HCT116 (cell line): Measurements from ENCODE around the gene SPDYE3. TPM values are rescaled to one million over a fixed set of nuclear protein-coding genes. Genes with fewer than 3 reads are reported as not detected.
A peak's percentile ranks its signal among the peaks of the same experiment; 100 is the strongest.
"Not testable (repeated sequence)": the region's sequence is repeated elsewhere in the genome, so short reads cannot be mapped to it uniquely, and the experiment has no call there.

Source experiments
- ATAC-seq: fragments of 200-7000 bp; cut with Tn5 transposase; 2 replicates; pipeline ENCODE4 v1.9.1; 2020; ENCODE audit warnings: mild to moderate bottlenecking, moderate library complexity
- BruUV-seq: library from RNA; stranded (reverse); fragments of 400-500 nt; replicated peaks from 2 replicates; lab custom pipeline; 2021; lab: Mats Ljungman, UMichigan
- CTCF ChIA-PET: fragments of 300-600 bp; sonication (Branson Sonifier 250); formaldehyde crosslinking; loops from one replicate; lab custom pipeline; 2021; ENCODE audit warnings: antibody characterized with exemption; lab: Charles Lee
- POLR2A ChIA-PET: fragments of 300-600, 350-600 bp; sonication (Branson Sonifier 250); formaldehyde crosslinking; loops from one replicate; lab custom pipeline; 2021; ENCODE audit warnings: antibody characterized with exemption; lab: Charles Lee
- RAD21 ChIA-PET, 2 experiments: fragments of 300-600 bp; sonication (Branson Sonifier 250); formaldehyde crosslinking; loops; one replicate each; lab custom pipeline; 2023; ENCODE audit warnings: low total read pairs in 2 of 2; ENCODE audit not compliant: uncharacterized antibody in 2 of 2, unreplicated experiment in 2 of 2, low non-redundant PET in 1 of 2; lab: Charles Lee
- DNase-seq: peaks from one replicate; pipeline ENCODE4 v3.0.0-alpha.2; 2010; ENCODE audit warnings: low read depth, low spot score
- H2AFZ ChIP-seq: fragments of 200-600 bp; shearing (Covaris generic), sonication (generic); 2 replicates; pipeline ENCODE4 v1.6.1; 2017; ENCODE audit warnings: low read depth, mixed run types, mixed read lengths, antibody characterized with exemption, low read length; ENCODE audit not compliant: poor library complexity, severe bottlenecking
- H3K27ac ChIP-seq: 2 replicates; pipeline ENCODE4 v1.5.1; 2012; ENCODE audit warnings: low read depth, low read length
- H3K27me3 ChIP-seq: fragments of 200-600 bp; sonication (generic); 2 replicates; pipeline ENCODE4 v1.6.1; 2016; ENCODE audit warnings: mixed run types, low read length, mixed read lengths; ENCODE audit not compliant: insufficient read depth
- H3K36me3 ChIP-seq, 2 experiments: fragments of 200-500 bp in 1 of 2; fragments of 200-600 bp in 1 of 2; sonication (Bioruptor generic) in 1 of 2; sonication (generic) in 1 of 2; 2 replicates each; pipeline versions ENCODE4 v1.5.1 to v1.6.1; 2014 to 2016; ENCODE audit warnings: low read length in 2 of 2, inconsistent platforms in 1 of 2, mixed read lengths in 1 of 2, mixed run types in 1 of 2; ENCODE audit not compliant: insufficient read depth in 2 of 2, control insufficient read depth in 1 of 2
- H3K4me1 ChIP-seq, 2 experiments: fragments of 200-600 bp in 1 of 2; sonication (generic) in 1 of 2; 2 replicates each; pipeline versions ENCODE4 v1.5.1 to v1.6.1; 2012 to 2017; ENCODE audit warnings: low read length in 2 of 2, inconsistent platforms in 1 of 2, mild to moderate bottlenecking in 1 of 2, mixed read lengths in 1 of 2, mixed run types in 1 of 2, moderate library complexity in 1 of 2; ENCODE audit not compliant: insufficient read depth in 2 of 2, control insufficient read depth in 1 of 2
- H3K4me2 ChIP-seq: fragments of 200-600 bp; sonication (generic); 2 replicates; pipeline ENCODE4 v1.6.1; 2017; ENCODE audit warnings: mixed run types, low read length, mixed read lengths
- H3K4me3 ChIP-seq, 2 experiments: fragments of 200-600 bp in 1 of 2; sonication (generic) in 1 of 2; replicated peaks in 1 of 2; 2 replicates each; pipeline ENCODE4 v1.5.1; 2011 to 2016; ENCODE audit warnings: low read length in 2 of 2, control low read depth in 1 of 2, low read depth in 1 of 2, mild to moderate bottlenecking in 1 of 2, mixed read lengths in 1 of 2, mixed run types in 1 of 2
- H3K79me2 ChIP-seq: fragments of 200-600 bp; sonication (generic); 2 replicates; pipeline ENCODE4 v1.6.1; 2017; ENCODE audit warnings: mild to moderate bottlenecking, mixed run types, low read length, moderate library complexity, mixed read lengths; ENCODE audit not compliant: insufficient read depth
- H3K9ac ChIP-seq: fragments of 200-600 bp; sonication (generic); 2 replicates; pipeline ENCODE4 v1.6.1; 2016; ENCODE audit warnings: low read length, mixed read lengths
- H3K9me2 ChIP-seq: fragments of 200-600 bp; sonication (generic), shearing (Covaris generic); 2 replicates; pipeline ENCODE4 v1.6.1; 2017; ENCODE audit warnings: mixed run types, mild to moderate bottlenecking, moderate library complexity; ENCODE audit not compliant: insufficient read depth
- H3K9me3 ChIP-seq, 2 experiments: fragments of 200-500 bp in 1 of 2; fragments of 200-600 bp in 1 of 2; sonication (Bioruptor generic) in 1 of 2; sonication (generic) in 1 of 2; 2 replicates each; pipeline ENCODE4 v1.6.1; 2014 to 2017; ENCODE audit warnings: low read length in 2 of 2, mixed read lengths in 2 of 2, inconsistent platforms in 1 of 2, low read depth in 1 of 2, mild to moderate bottlenecking in 1 of 2, mixed run types in 1 of 2, moderate library complexity in 1 of 2; ENCODE audit not compliant: control insufficient read depth in 1 of 2, insufficient read depth in 1 of 2
- H4K20me1 ChIP-seq: fragments of 200-600 bp; sonication (generic), shearing (Covaris generic); 2 replicates; pipeline ENCODE4 v1.6.1; 2017; ENCODE audit warnings: mixed run types, mild to moderate bottlenecking, moderate library complexity; ENCODE audit not compliant: insufficient read depth
- intact Hi-C: fragments of 100-400 bp; cut with micrococcal nuclease; formaldehyde crosslinking; loops from 2 replicates; pipeline ENCODE4 v1.10.0; 2022
- total RNA-seq: library from RNA; stranded (reverse); gene quantifications from one replicate; pipeline ENCODE4 v1.2.1, GENCODE V29; 2021; ENCODE audit not compliant: unreplicated experiment

The SPDYE3 gene
- total RNA-seq, 1 experiment from 2014 or later = not detected

DNA sequence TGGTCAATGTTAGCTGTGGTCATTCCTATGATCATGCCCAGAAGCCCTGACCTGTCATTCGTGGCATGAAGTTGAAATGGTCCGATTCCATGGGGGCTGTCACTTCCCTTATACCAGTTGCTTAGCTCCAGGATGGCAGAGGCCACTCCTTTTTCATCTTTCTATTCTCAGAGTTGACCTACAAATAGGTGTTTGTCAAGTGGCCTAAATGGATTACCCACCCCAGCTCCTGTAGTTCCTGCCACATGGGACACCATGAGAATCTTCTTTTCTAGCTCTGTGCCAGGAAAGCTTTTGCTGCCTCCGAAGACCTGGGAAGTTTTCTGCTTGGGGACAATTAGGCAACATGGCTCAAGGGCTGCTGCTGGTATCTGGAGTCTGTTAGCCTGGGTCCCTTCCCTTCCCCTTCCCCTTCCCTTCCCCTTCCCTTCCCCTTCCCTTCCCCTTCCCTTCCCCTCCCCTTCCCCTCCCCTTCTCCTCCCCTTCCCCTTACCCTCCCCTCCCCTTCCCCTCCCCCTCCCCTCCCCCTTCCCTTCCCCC is 25.4 kb upstream of the SPDYE3 start:
- RAD21 ChIA-PET, H4K20me1 ChIP-seq, H3K4me2 ChIP-seq, intact Hi-C loops, H2AFZ ChIP-seq, DNase-seq, H3K79me2 ChIP-seq, H3K27me3 ChIP-seq, POLR2A ChIA-PET, H3K9me2 ChIP-seq, H3K27ac ChIP-seq, H3K9ac ChIP-seq, H3K9me3 ChIP-seq, H3K4me1 ChIP-seq, H3K4me3 ChIP-seq, CTCF ChIA-PET, ATAC-seq, BruUV-seq, H3K36me3 ChIP-seq: not testable (repeated sequence)

DNA sequence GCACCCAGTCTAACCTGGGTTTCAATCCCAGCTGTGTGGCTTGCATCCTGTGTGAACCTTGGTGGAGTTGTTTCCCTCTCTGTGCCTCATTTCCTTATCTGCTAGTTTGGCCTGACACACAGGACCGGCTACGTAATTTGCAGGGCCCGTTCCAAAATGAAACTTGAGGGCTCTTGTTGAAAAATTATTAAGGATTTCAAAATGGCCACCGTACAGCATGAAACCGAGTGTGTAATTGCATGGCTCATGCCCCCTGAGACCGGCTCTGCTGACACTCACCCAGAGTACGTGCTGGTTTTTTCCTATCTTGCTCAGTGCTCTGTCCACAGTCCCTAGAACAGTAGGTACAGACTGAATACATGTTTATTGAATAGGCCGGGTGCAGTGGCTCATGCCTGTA is 24.4 kb upstream of the SPDYE3 start:
- intact Hi-C loops, H3K9me2 ChIP-seq, H3K9me3 ChIP-seq, H2AFZ ChIP-seq, H3K27me3 ChIP-seq, H3K79me2 ChIP-seq, H3K4me3 ChIP-seq, H3K4me2 ChIP-seq, RAD21 ChIA-PET, H3K27ac ChIP-seq, CTCF ChIA-PET, H3K36me3 ChIP-seq, H3K9ac ChIP-seq, POLR2A ChIA-PET, H4K20me1 ChIP-seq, ATAC-seq, H3K4me1 ChIP-seq, DNase-seq, BruUV-seq: not testable (repeated sequence)

- H3K9ac ChIP-seq, H2AFZ ChIP-seq, H3K79me2 ChIP-seq, DNase-seq, CTCF ChIA-PET, BruUV-seq, H3K4me1 ChIP-seq, intact Hi-C loops, H3K9me3 ChIP-seq, H3K4me2 ChIP-seq, RAD21 ChIA-PET, H3K36me3 ChIP-seq, H3K27ac ChIP-seq, H3K9me2 ChIP-seq, H3K4me3 ChIP-seq, H3K27me3 ChIP-seq, POLR2A ChIA-PET, H4K20me1 ChIP-seq: not testable (repeated sequence)
- ATAC-seq = 0 out of 2 replicates have a peak, but pooled peaks have one; percentile 26
Observed at GRCh38 chr7:100287191-100287969, 20.1 kb upstream of the SPDYE3 start.

- H3K79me2 ChIP-seq, ATAC-seq, CTCF ChIA-PET, H3K27ac ChIP-seq, intact Hi-C loops, H3K36me3 ChIP-seq, H3K4me2 ChIP-seq, H3K9me2 ChIP-seq, POLR2A ChIA-PET, H3K9me3 ChIP-seq, H3K4me1 ChIP-seq, DNase-seq, H3K4me3 ChIP-seq, RAD21 ChIA-PET, H2AFZ ChIP-seq, BruUV-seq, H4K20me1 ChIP-seq, H3K27me3 ChIP-seq, H3K9ac ChIP-seq: not testable (repeated sequence)
Observed at GRCh38 chr7:100288258-100288657, 19.2 kb upstream of the SPDYE3 start.
